ENCODE data around the gene ANKFN1.

Gene ANKFN1

GRCh38 chr17:56521414-56522141 lies 368.3 kb downstream of the ANKFN1 start:
- Histone ChIP-seq H3K4me3 (ENCODE audit: low read length) (no peak overlapping the region), H3K9me3 (ENCODE audit: control insufficient read depth, insufficient read depth, low read length) (no peaks in the 10 kb centered on the region), H3K36me3 (ENCODE audit: control insufficient read depth, insufficient read depth, low read length) (no peaks in the 10 kb centered on the region), H3K27me3 (ENCODE audit: control insufficient read depth, insufficient read depth, low read length) (no peaks in the 10 kb centered on the region), H3K27ac (ENCODE audit: low read length) (no peak overlapping the region), H3K4me1 (ENCODE audit: control insufficient read depth, insufficient read depth, low read length) (no peaks in the 10 kb centered on the region)
- WGBS (ENCODE audit: insufficient coverage, insufficient read length) = no CpG with 5 or more reads among the region's 12 CpGs
- DNase-seq (ENCODE audit: low read depth, low spot score) = no peak

- Histone ChIP-seq H3K4me1 (ENCODE audit: control insufficient read depth, insufficient read depth, low read length) (no peaks in the 10 kb centered on the region), H3K9me3 (ENCODE audit: control insufficient read depth, insufficient read depth, low read length) (no peaks in the 10 kb centered on the region), H3K27ac (ENCODE audit: low read length) (no peak overlapping the region), H3K36me3 (ENCODE audit: control insufficient read depth, insufficient read depth, low read length) (no peaks in the 10 kb centered on the region), H3K4me3 (ENCODE audit: low read length) (no peak overlapping the region), H3K27me3 (ENCODE audit: control insufficient read depth, insufficient read depth, low read length) (no peaks in the 10 kb centered on the region)
- DNase-seq (ENCODE audit: low read depth, low spot score) = no peak
- no CpG with 5 or more reads among the region's 2 CpGs for WGBS (ENCODE audit: insufficient coverage, insufficient read length)
Measured at GRCh38 chr17:56523042-56523441, 369.8 kb downstream of the ANKFN1 start.

- H3K4me1 ChIP-seq (ENCODE audit: control insufficient read depth, insufficient read depth, low read length) = no peaks in the 10 kb centered on the region
- H3K4me3 ChIP-seq (ENCODE audit: low read length) = no peak overlapping the region
- no CpG with 5 or more reads among the region's 2 CpGs for WGBS (ENCODE audit: insufficient coverage, insufficient read length)
- H3K9me3 ChIP-seq (ENCODE audit: control insufficient read depth, insufficient read depth, low read length) = no peaks in the 10 kb centered on the region
- no peak for DNase-seq (ENCODE audit: low read depth, low spot score)
- no peak overlapping the region for H3K27ac ChIP-seq (ENCODE audit: low read length)
- no peaks in the 10 kb centered on the region for H3K36me3 ChIP-seq (ENCODE audit: control insufficient read depth, insufficient read depth, low read length)
- H3K27me3 ChIP-seq (ENCODE audit: control insufficient read depth, insufficient read depth, low read length) = no peaks in the 10 kb centered on the region
Measured at GRCh38 chr17:56528696-56529095, 375.4 kb downstream of the ANKFN1 start.

- Histone ChIP-seq H3K27me3 (ENCODE audit: control insufficient read depth, insufficient read depth, low read length) (no peaks in the 10 kb centered on the region), H3K9me3 (ENCODE audit: control insufficient read depth, insufficient read depth, low read length) (no peaks in the 10 kb centered on the region), H3K27ac (ENCODE audit: low read length) (no peak overlapping the region), H3K4me1 (ENCODE audit: control insufficient read depth, insufficient read depth, low read length) (no peaks in the 10 kb centered on the region), H3K4me3 (ENCODE audit: low read length) (no peak overlapping the region), H3K36me3 (ENCODE audit: control insufficient read depth, insufficient read depth, low read length) (no peaks in the 10 kb centered on the region)
- WGBS (ENCODE audit: insufficient coverage, insufficient read length) = no CpG with 5 or more reads among the region's 5 CpGs
- no peak for DNase-seq (ENCODE audit: low read depth, low spot score)
Measured at GRCh38 chr17:56532926-56533325, 379.7 kb downstream of the ANKFN1 start.

GRCh38 chr17:56536766-56537165 lies 383.5 kb downstream of the ANKFN1 start:
- Histone ChIP-seq H3K36me3 (ENCODE audit: control insufficient read depth, insufficient read depth, low read length) (no peaks in the 10 kb centered on the region), H3K4me3 (ENCODE audit: low read length) (no peak overlapping the region), H3K27ac (ENCODE audit: low read length) (no peak overlapping the region), H3K9me3 (ENCODE audit: control insufficient read depth, insufficient read depth, low read length) (no peaks in the 10 kb centered on the region), H3K27me3 (ENCODE audit: control insufficient read depth, insufficient read depth, low read length) (no peaks in the 10 kb centered on the region), H3K4me1 (ENCODE audit: control insufficient read depth, insufficient read depth, low read length) (no peaks in the 10 kb centered on the region)
- no peak for DNase-seq (ENCODE audit: low read depth, low spot score)
- WGBS (ENCODE audit: insufficient coverage, insufficient read length) = no CpG with 5 or more reads among the region's 1 CpG

- DNase-seq (ENCODE audit: low read depth, low spot score) = no peak
- WGBS (ENCODE audit: insufficient coverage, insufficient read length) = no CpG with 5 or more reads among the region's 5 CpGs
Measured at GRCh38 chr17:56540836-56541235, 387.6 kb downstream of the ANKFN1 start.

GRCh38 chr17:56543280-56543679 lies 390.0 kb downstream of the ANKFN1 start:
- no CpG with 5 or more reads among the region's 3 CpGs for WGBS (ENCODE audit: insufficient coverage, insufficient read length)

More at GRCh38 chr17:56540836-56541235, 387.6 kb downstream of the ANKFN1 start:
- Histone ChIP-seq H3K36me3 (ENCODE audit: control insufficient read depth, insufficient read depth, low read length) (no peaks in the 10 kb centered on the region), H3K9me3 (ENCODE audit: control insufficient read depth, insufficient read depth, low read length) (no peaks in the 10 kb centered on the region), H3K27ac (ENCODE audit: low read length) (no peak overlapping the region), H3K4me1 (ENCODE audit: control insufficient read depth, insufficient read depth, low read length) (0 out of 2 replicates have a peak, but pooled peaks cover 2% of the 10 kb centered on the region), H3K4me3 (ENCODE audit: low read length) (no peak overlapping the region), H3K27me3 (ENCODE audit: control insufficient read depth, insufficient read depth, low read length) (no peaks in the 10 kb centered on the region)

GRCh38 chr17:56545106-56545505 lies 391.8 kb downstream of the ANKFN1 start:
- H3K9me3 ChIP-seq (ENCODE audit: control insufficient read depth, insufficient read depth, low read length) = no peaks in the 10 kb centered on the region
- H3K27ac ChIP-seq (ENCODE audit: low read length) = no peak overlapping the region
- H3K4me1 ChIP-seq (ENCODE audit: control insufficient read depth, insufficient read depth, low read length) = 0 out of 2 replicates have a peak, but pooled peaks cover 2% of the 10 kb centered on the region
- H3K36me3 ChIP-seq (ENCODE audit: control insufficient read depth, insufficient read depth, low read length) = no peaks in the 10 kb centered on the region
- no peak overlapping the region for H3K4me3 ChIP-seq (ENCODE audit: low read length)
- H3K27me3 ChIP-seq (ENCODE audit: control insufficient read depth, insufficient read depth, low read length) = no peaks in the 10 kb centered on the region
- no peak for DNase-seq (ENCODE audit: low read depth, low spot score)
- whole genome bisulfite sequencing (ENCODE audit: insufficient coverage, insufficient read length) = no CpG with 5 or more reads among the region's 2 CpGs

More at GRCh38 chr17:56543280-56543679, 390.0 kb downstream of the ANKFN1 start:
- no peaks in the 10 kb centered on the region for H3K27me3 ChIP-seq (ENCODE audit: control insufficient read depth, insufficient read depth, low read length)
- 0 out of 2 replicates have a peak, but pooled peaks cover 2% of the 10 kb centered on the region for H3K4me1 ChIP-seq (ENCODE audit: control insufficient read depth, insufficient read depth, low read length)
- no peak for DNase-seq (ENCODE audit: low read depth, low spot score)
- H3K27ac ChIP-seq (ENCODE audit: low read length) = no peak overlapping the region
- H3K36me3 ChIP-seq (ENCODE audit: control insufficient read depth, insufficient read depth, low read length) = no peaks in the 10 kb centered on the region
- no peak overlapping the region for H3K4me3 ChIP-seq (ENCODE audit: low read length)
- no peaks in the 10 kb centered on the region for H3K9me3 ChIP-seq (ENCODE audit: control insufficient read depth, insufficient read depth, low read length)

GRCh38 chr17:56545930-56546329 lies 392.7 kb downstream of the ANKFN1 start:
- H3K9me3 ChIP-seq (ENCODE audit: control insufficient read depth, insufficient read depth, low read length) = no peaks in the 10 kb centered on the region
- no peak overlapping the region for H3K4me3 ChIP-seq (ENCODE audit: low read length)
- H3K4me1 ChIP-seq (ENCODE audit: control insufficient read depth, insufficient read depth, low read length) = 0 out of 2 replicates have a peak, but pooled peaks cover 2% of the 10 kb centered on the region
- no peaks in the 10 kb centered on the region for H3K36me3 ChIP-seq (ENCODE audit: control insufficient read depth, insufficient read depth, low read length)
- no peak for DNase-seq (ENCODE audit: low read depth, low spot score)
- H3K27me3 ChIP-seq (ENCODE audit: control insufficient read depth, insufficient read depth, low read length) = no peaks in the 10 kb centered on the region
- no peak overlapping the region for H3K27ac ChIP-seq (ENCODE audit: low read length)

- no peak for DNase-seq (ENCODE audit: low read depth, low spot score)
- no peaks in the 10 kb centered on the region for H3K36me3 ChIP-seq (ENCODE audit: control insufficient read depth, insufficient read depth, low read length)
- WGBS (ENCODE audit: insufficient coverage, insufficient read length) = no CpG with 5 or more reads among the region's 4 CpGs
- no peaks in the 10 kb centered on the region for H3K9me3 ChIP-seq (ENCODE audit: control insufficient read depth, insufficient read depth, low read length)
- no peak overlapping the region for H3K27ac ChIP-seq (ENCODE audit: low read length)
- no peak overlapping the region for H3K4me3 ChIP-seq (ENCODE audit: low read length)
- H3K27me3 ChIP-seq (ENCODE audit: control insufficient read depth, insufficient read depth, low read length) = no peaks in the 10 kb centered on the region
- 0 out of 2 replicates have a peak, but pooled peaks cover 2% of the 10 kb centered on the region for H3K4me1 ChIP-seq (ENCODE audit: control insufficient read depth, insufficient read depth, low read length)
Measured at GRCh38 chr17:56548661-56549060, 395.4 kb downstream of the ANKFN1 start.

- Histone ChIP-seq H3K36me3 (ENCODE audit: control insufficient read depth, insufficient read depth, low read length) (no peaks in the 10 kb centered on the region), H3K27me3 (ENCODE audit: control insufficient read depth, insufficient read depth, low read length) (no peaks in the 10 kb centered on the region), H3K27ac (ENCODE audit: low read length) (no peak overlapping the region), H3K9me3 (ENCODE audit: control insufficient read depth, insufficient read depth, low read length) (no peaks in the 10 kb centered on the region), H3K4me3 (ENCODE audit: low read length) (no peak overlapping the region), H3K4me1 (ENCODE audit: control insufficient read depth, insufficient read depth, low read length) (0 out of 2 replicates have a peak, but pooled peaks cover 2% of the 10 kb centered on the region)
- no CpG with 5 or more reads among the region's 1 CpG for WGBS (ENCODE audit: insufficient coverage, insufficient read length)
- DNase-seq (ENCODE audit: low read depth, low spot score) = no peak
Measured at GRCh38 chr17:56549501-56549900, 396.2 kb downstream of the ANKFN1 start.
